ENCODE measurements around the gene MORN1. TPM values are rescaled to one million over a fixed set of nuclear protein-coding genes. Genes with fewer than 3 reads are reported as not detected.

Gene MORN1
- total and polyA plus RNA-seq, 2 of the 4 experiments (the other 2 are of a cell fraction) = 3.0 to 4.2 TPM

DNA sequence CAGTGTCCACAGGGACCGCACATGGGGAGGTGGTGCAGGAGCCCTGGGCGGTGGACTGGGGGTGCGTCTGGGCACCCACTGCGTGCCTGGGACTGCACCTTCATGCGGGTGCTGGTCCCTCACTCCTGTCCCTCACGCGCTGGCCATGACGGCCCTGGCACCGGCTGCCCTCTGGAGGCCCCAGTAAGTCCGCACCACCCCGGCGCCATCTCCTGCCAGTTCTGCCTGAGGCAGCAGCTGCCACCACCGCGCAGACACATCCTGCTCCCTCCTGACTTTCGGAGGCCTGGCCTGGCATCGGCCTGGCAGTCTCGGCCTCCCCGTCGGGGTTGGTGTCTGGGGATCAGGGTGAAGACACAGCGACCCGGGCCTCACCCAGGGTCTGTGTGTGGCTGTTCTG is 64.8 kb downstream of the MORN1 start:
- no peak for TF ChIP-seq MAZ (IDR thresholded peaks at IDR 0.05; ENCODE audit: borderline replicate concordance, low read depth, low read length)
- TF ChIP-seq BHLHE40 (IDR thresholded peaks at IDR 0.05; ENCODE audit: low read depth, low read length) = no peak
- TF ChIP-seq RAD21 (IDR thresholded peaks at IDR 0.05; ENCODE audit: low read length) = no peak
- TF ChIP-seq CHD1 (IDR thresholded peaks at IDR 0.05; ENCODE audit: low read depth, low read length) = no peak
- TF ChIP-seq MXI1 (IDR thresholded peaks at IDR 0.05; ENCODE audit: borderline replicate concordance, low read depth, low read length) = no peak
- no peak for TF ChIP-seq SMC3 (IDR thresholded peaks at IDR 0.05; ENCODE audit: low read depth, low read length)
- no peak for TF ChIP-seq MAFK (IDR thresholded peaks at IDR 0.05; ENCODE audit: low read depth, low read length)
- TF ChIP-seq POLR2A (IDR thresholded peaks at IDR 0.05; ENCODE audit: low read depth, low read length) = no peak
- TF ChIP-seq, protein P1, sequence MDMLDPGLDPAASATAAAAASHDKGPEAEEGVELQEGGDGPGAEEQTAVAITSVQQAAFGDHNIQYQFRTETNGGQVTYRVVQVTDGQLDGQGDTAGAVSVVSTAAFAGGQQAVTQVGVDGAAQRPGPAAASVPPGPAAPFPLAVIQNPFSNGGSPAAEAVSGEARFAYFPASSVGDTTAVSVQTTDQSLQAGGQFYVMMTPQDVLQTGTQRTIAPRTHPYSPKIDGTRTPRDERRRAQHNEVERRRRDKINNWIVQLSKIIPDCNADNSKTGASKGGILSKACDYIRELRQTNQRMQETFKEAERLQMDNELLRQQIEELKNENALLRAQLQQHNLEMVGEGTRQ (IDR thresholded peaks at IDR 0.05; ENCODE audit: low read depth, low read length) = no peak
- TF ChIP-seq CEBPB (IDR thresholded peaks at IDR 0.05; ENCODE audit: low read depth, low read length) = no peak
- TF ChIP-seq RCOR1 (IDR thresholded peaks at IDR 0.05; ENCODE audit: insufficient replicate concordance, low read length) = no peak
- TF ChIP-seq, protein P2, sequence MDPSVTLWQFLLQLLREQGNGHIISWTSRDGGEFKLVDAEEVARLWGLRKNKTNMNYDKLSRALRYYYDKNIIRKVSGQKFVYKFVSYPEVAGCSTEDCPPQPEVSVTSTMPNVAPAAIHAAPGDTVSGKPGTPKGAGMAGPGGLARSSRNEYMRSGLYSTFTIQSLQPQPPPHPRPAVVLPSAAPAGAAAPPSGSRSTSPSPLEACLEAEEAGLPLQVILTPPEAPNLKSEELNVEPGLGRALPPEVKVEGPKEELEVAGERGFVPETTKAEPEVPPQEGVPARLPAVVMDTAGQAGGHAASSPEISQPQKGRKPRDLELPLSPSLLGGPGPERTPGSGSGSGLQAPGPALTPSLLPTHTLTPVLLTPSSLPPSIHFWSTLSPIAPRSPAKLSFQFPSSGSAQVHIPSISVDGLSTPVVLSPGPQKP (IDR thresholded peaks at IDR 0.05; ENCODE audit: borderline replicate concordance, low read depth, low read length) = no peak
- TF ChIP-seq NFE2L2 (IDR thresholded peaks at IDR 0.05; ENCODE audit: low read depth, low read length) = no peak
- TF ChIP-seq FOS (IDR thresholded peaks at IDR 0.05; ENCODE audit: low read depth, low read length) = no peak
- TF ChIP-seq, protein P3, sequence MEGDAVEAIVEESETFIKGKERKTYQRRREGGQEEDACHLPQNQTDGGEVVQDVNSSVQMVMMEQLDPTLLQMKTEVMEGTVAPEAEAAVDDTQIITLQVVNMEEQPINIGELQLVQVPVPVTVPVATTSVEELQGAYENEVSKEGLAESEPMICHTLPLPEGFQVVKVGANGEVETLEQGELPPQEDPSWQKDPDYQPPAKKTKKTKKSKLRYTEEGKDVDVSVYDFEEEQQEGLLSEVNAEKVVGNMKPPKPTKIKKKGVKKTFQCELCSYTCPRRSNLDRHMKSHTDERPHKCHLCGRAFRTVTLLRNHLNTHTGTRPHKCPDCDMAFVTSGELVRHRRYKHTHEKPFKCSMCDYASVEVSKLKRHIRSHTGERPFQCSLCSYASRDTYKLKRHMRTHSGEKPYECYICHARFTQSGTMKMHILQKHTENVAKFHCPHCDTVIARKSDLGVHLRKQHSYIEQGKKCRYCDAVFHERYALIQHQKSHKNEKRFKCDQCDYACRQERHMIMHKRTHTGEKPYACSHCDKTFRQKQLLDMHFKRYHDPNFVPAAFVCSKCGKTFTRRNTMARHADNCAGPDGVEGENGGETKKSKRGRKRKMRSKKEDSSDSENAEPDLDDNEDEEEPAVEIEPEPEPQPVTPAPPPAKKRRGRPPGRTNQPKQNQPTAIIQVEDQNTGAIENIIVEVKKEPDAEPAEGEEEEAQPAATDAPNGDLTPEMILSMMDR (conservative IDR thresholded peaks at IDR 0.05; ENCODE audit: low read depth, low read length) = no peak
- TF ChIP-seq RFX5 (IDR thresholded peaks at IDR 0.05; ENCODE audit: low read depth, low read length) = no peak
- Histone ChIP-seq H2AK5ac (ENCODE audit: low read depth, low read length) (no peak overlapping the region), H2BK120ac (ENCODE audit: low read depth, low read length) (no peak overlapping the region), H3K36me3 (ENCODE audit: control insufficient read depth, insufficient read depth, low read length) (no peaks in the 10 kb centered on the region), H3K56ac (ENCODE audit: extremely low read depth, insufficient read depth, low read length) (no peak overlapping the region), H3K4me1 (ENCODE audit: control insufficient read depth, insufficient read depth, low read length) (peaks cover 21% of the 10 kb centered on the region), H3K27ac (ENCODE audit: insufficient read depth, low read length) (no peak overlapping the region), H3K9me1 (ENCODE audit: insufficient read depth, low read length) (peaks cover 5% of the 10 kb centered on the region; the same call in 1 of the 2 replicates), H4K20me1 (ENCODE audit: insufficient read depth, low read length) (no peaks in the 10 kb centered on the region), H2BK5ac (ENCODE audit: low read depth, low read length, poor library complexity, severe bottlenecking) (no peak overlapping the region), H4K8ac (ENCODE audit: low read depth in 2 of 2, low read length in 2 of 2) (no peak overlapping the region), H3K9ac (ENCODE audit: low read depth, low read length) (no peak overlapping the region), H4K5ac (ENCODE audit: low read depth, low read length) (no peak overlapping the region), H3K4me2 (ENCODE audit: low read depth, low read length) (no peak overlapping the region), H3K23ac (ENCODE audit: low read depth, low read length) (no peak overlapping the region), H3K4ac (ENCODE audit: low read depth, low read length) (no peak overlapping the region), H2AK9ac (replicated peaks; ENCODE audit: low read depth, low read length, poor library complexity) (no peak overlapping the region), H2BK15ac (ENCODE audit: low read depth, low read length) (no peak overlapping the region), H2AFZ (replicated peaks; ENCODE audit: low read length, poor library complexity) (no peak overlapping the region), H3K27me3 (ENCODE audit: control insufficient read depth, insufficient read depth, low read length) (peaks cover 6% of the 10 kb centered on the region; the same call in 1 of the 2 replicates), H3K79me1 (ENCODE audit: low read depth in 1 of 2, low read length in 2 of 2) (peaks cover 0 to 2% of the 10 kb centered on the region in 2 experiments; a peak in 1 of 4 replicates), H3K18ac (ENCODE audit: low read depth, low read length) (no peak overlapping the region), H4K91ac (ENCODE audit: insufficient read depth, low read depth, low read length) (no peak overlapping the region), H3K4me3 (ENCODE audit: insufficient read depth, low read depth, low read length) (no peak overlapping the region), H3K14ac (replicated peaks; ENCODE audit: low read depth, low read length) (no peak overlapping the region), H2BK20ac (ENCODE audit: low read depth, low read length) (no peak overlapping the region), H3K9me3 (ENCODE audit: control insufficient read depth, insufficient read depth, low read length) (peaks cover 4% of the 10 kb centered on the region)
- ATAC-seq (ENCODE audit: low read depth) = no peak
- ChIA-PET POLR2A (ENCODE audit: unreplicated experiment) (no interaction called here), CTCF (no interaction called here)
- 83% methylated on average over 15 of the region's 21 CpGs; no CpG with 5 or more reads in 1 of the 2 experiments for WGBS, 2 experiments (ENCODE audit: extremely low coverage in 2 of 2, insufficient read length in 1 of 2)
- no TSS peak for BruUV-seq (replicated peaks)
- no peak for DNase-seq
- in situ Hi-C loops (cut with MboI; ENCODE audit: low sequenced_read_pairs) (no loop called here), dilution Hi-C loops (cut with HindIII; ENCODE audit: low sequenced_read_pairs, unreplicated experiment) (no loop called here), intact Hi-C loops (cut with micrococcal nuclease) (no loop called here)

Data from IMR-90 (cell line).